A673 (cell line): ENCODE measurements around the gene UBE3B. TPM values are rescaled to one million over a fixed set of nuclear protein-coding genes. Genes with fewer than 3 reads are reported as not detected.

Source experiments
- BruUV-seq: library from RNA; stranded (reverse); fragments of 400-500 nt; replicated peaks from 2 replicates; lab custom pipeline; 2021; lab: Mats Ljungman, UMichigan
- CTCF ChIA-PET: fragments of 300-600 bp; sonication (Branson Sonifier 250); formaldehyde crosslinking; loops from one replicate; lab custom pipeline; 2022; ENCODE audit warnings: antibody characterized with exemption; lab: Charles Lee
- POLR2A ChIA-PET: fragments of 300-600 bp; sonication (Branson Sonifier 250); formaldehyde crosslinking; loops from one replicate; lab custom pipeline; 2022; ENCODE audit warnings: antibody characterized with exemption; ENCODE audit not compliant: low non-redundant PET; lab: Charles Lee
- DNase-seq: peaks from one replicate; pipeline ENCODE4 v3.0.0-alpha.2; 2015; ENCODE audit warnings: low spot score
- H3K27ac ChIP-seq: fragments of 200-600 bp; sonication (generic); 2 replicates; pipeline ENCODE4 v1.5.1; 2016; ENCODE audit warnings: mixed run types, low read depth, mild to moderate bottlenecking, mixed read lengths, antibody characterized with exemption, low read length; ENCODE audit not compliant: poor library complexity, severe bottlenecking
- H3K27me3 ChIP-seq: fragments of 200-600 bp; sonication (generic); replicated peaks from 2 replicates; pipeline ENCODE4 v1.6.1; 2017; ENCODE audit warnings: mixed run types, low read depth, mild to moderate bottlenecking, mixed read lengths, antibody characterized with exemption, low read length; ENCODE audit not compliant: insufficient read depth, poor library complexity
- H3K36me3 ChIP-seq: fragments of 200-600 bp; sonication (generic); 2 replicates; pipeline ENCODE4 v1.6.1; 2016; ENCODE audit warnings: mixed run types, mild to moderate bottlenecking, mixed read lengths, antibody characterized with exemption, low read length; ENCODE audit not compliant: insufficient read depth, poor library complexity, severe bottlenecking
- H3K4me1 ChIP-seq: fragments of 200-600 bp; sonication (generic); 2 replicates; pipeline ENCODE4 v1.6.1; 2017; ENCODE audit warnings: mixed run types, mild to moderate bottlenecking, mixed read lengths, antibody characterized with exemption, low read length; ENCODE audit not compliant: insufficient read depth, poor library complexity, severe bottlenecking
- H3K4me3 ChIP-seq: fragments of 200-600 bp; sonication (generic); 2 replicates; pipeline ENCODE4 v1.5.1; 2016; ENCODE audit warnings: low read depth, mixed run types, mild to moderate bottlenecking, mixed read lengths, low read length; ENCODE audit not compliant: poor library complexity, severe bottlenecking
- H3K9me3 ChIP-seq: fragments of 200-600 bp; sonication (generic); 2 replicates; pipeline ENCODE4 v1.6.1; 2016; ENCODE audit warnings: mixed run types, low read depth, mild to moderate bottlenecking, mixed read lengths, antibody characterized with exemption, low read length; ENCODE audit not compliant: poor library complexity, severe bottlenecking
- EZH2 ChIP-seq: fragments of 200-600 bp; sonication (generic); IDR thresholded peaks from 2 replicates; pipeline ENCODE4 v1.6.1; 2017; ENCODE audit warnings: borderline replicate concordance, low read depth, mild to moderate bottlenecking, mixed read lengths, antibody characterized with exemption, low read length; ENCODE audit not compliant: poor library complexity, severe bottlenecking
- intact Hi-C: fragments of 100-400 bp; cut with micrococcal nuclease; formaldehyde crosslinking; loops from one replicate; pipeline ENCODE4 v1.10.0; 2022; ENCODE audit not compliant: unreplicated experiment
- total RNA-seq: library from RNA; stranded (reverse); gene quantifications from 2 replicates; pipeline ENCODE4 v1.2.3, GENCODE V29; 2021
- TF ChIP-seq, protein P1 (sequence below): fragments of 300-800, 200-600 bp; sonication (generic); conservative IDR thresholded peaks from 2 replicates; pipeline ENCODE4 v1.5.1; 2017; ENCODE audit warnings: low read depth, mild to moderate bottlenecking, antibody characterized with exemption, low read length, moderate library complexity, mixed read lengths

The UBE3B gene
- total RNA-seq, 1 experiment from 2014 or later = 29.2 TPM

- Histone ChIP-seq H3K4me1 (peaks cover 7% of the 10 kb centered on the region), H3K27me3 (no peaks in the 10 kb centered on the region), H3K4me3 (no peak overlapping the region), H3K36me3 (peaks cover 40% of the 10 kb centered on the region), H3K27ac (no peak overlapping the region), H3K9me3 (no peaks in the 10 kb centered on the region)
- DNase-seq = no peak
- intact Hi-C loops = no loop called here
- TF ChIP-seq EZH2 = no peak
- TF ChIP-seq, protein P1, sequence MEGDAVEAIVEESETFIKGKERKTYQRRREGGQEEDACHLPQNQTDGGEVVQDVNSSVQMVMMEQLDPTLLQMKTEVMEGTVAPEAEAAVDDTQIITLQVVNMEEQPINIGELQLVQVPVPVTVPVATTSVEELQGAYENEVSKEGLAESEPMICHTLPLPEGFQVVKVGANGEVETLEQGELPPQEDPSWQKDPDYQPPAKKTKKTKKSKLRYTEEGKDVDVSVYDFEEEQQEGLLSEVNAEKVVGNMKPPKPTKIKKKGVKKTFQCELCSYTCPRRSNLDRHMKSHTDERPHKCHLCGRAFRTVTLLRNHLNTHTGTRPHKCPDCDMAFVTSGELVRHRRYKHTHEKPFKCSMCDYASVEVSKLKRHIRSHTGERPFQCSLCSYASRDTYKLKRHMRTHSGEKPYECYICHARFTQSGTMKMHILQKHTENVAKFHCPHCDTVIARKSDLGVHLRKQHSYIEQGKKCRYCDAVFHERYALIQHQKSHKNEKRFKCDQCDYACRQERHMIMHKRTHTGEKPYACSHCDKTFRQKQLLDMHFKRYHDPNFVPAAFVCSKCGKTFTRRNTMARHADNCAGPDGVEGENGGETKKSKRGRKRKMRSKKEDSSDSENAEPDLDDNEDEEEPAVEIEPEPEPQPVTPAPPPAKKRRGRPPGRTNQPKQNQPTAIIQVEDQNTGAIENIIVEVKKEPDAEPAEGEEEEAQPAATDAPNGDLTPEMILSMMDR = no peak
- ChIA-PET CTCF (no interaction called here), POLR2A (no interaction called here)
- no TSS peak for BruUV-seq
Observed at GRCh38 chr12:109482491-109482890, 5.1 kb downstream of the UBE3B start.

DNA sequence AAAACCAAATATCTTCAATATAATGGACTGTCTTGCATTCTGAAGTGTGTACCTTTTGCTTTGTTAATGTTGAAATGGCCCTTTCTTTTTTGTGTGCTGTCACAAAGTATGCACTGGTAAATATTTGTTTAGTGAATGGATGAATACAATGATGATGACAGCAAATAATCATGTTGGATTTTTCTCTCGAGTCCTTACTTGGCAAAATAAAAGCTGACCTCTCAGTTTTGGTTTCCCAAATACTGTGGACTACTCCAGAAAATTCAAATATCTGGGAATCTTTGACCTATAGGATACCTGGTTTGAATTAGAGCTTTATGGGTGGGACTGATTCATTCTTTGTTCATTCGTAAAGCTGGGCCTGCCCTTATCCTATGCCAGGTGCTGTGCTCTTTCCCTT is 5.5 kb downstream of the UBE3B start:
- no peaks in the 10 kb centered on the region for H3K27me3 ChIP-seq
- no TSS peak for BruUV-seq
- H3K36me3 ChIP-seq = peaks cover 45% of the 10 kb centered on the region
- H3K9me3 ChIP-seq = no peaks in the 10 kb centered on the region
- ChIA-PET CTCF (no interaction called here), POLR2A (no interaction called here)
- H3K27ac ChIP-seq = no peak overlapping the region
- TF ChIP-seq, protein P1 = no peak
- TF ChIP-seq EZH2 = no peak
- intact Hi-C loops = no loop called here
- H3K4me3 ChIP-seq = no peak overlapping the region
- H3K4me1 ChIP-seq = peaks cover 7% of the 10 kb centered on the region
- no peak for DNase-seq

- no peak for DNase-seq
- Histone ChIP-seq H3K4me3 (no peak overlapping the region), H3K9me3 (no peaks in the 10 kb centered on the region), H3K4me1 (peaks cover 5% of the 10 kb centered on the region), H3K27ac (no peak overlapping the region), H3K27me3 (no peaks in the 10 kb centered on the region), H3K36me3 (peaks cover 47% of the 10 kb centered on the region)
- no TSS peak for BruUV-seq
- CTCF ChIA-PET = no interaction called here
- no peak for TF ChIP-seq EZH2
- TF ChIP-seq, protein P1 = no peak
- intact Hi-C loops = no loop called here
- POLR2A ChIA-PET = no interaction called here
Observed at GRCh38 chr12:109483346-109483745, 5.9 kb downstream of the UBE3B start.
